Measurements from ENCODE around the gene ROBO1. TPM values are rescaled to one million over a fixed set of nuclear protein-coding genes. Genes with fewer than 3 reads are reported as not detected.
"Not testable (repeated sequence)": the region's sequence is repeated elsewhere in the genome, so short reads cannot be mapped to it uniquely, and the experiment has no call there.

ROBO1 gene
- total RNA-seq, 1 experiment from 2014 or later: 0.54 TPM

DNA sequence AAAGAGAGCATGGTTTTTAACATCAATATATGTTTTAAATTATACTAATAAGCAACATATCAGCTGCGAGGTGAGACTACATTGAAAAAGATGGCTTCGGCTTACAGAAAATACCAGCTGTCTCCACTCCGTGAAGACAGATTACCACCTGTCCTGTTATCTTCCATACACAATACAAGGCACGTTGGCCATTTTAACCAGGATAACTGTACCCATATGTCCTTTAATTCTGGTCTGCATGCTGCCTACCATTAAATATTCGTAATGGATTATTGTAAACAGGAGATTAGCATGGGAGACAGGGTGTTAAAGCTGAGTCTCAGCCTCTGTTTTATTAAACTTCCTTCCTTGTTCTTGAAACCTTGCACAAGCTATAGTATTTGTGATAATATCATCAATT is 855.5 kb downstream of the ROBO1 start:
- no peak for DNase-seq (ENCODE audit: low read depth)
- in situ Hi-C loops (cut with HindIII; ENCODE audit: low pct_unique_long_range_greater_than_20kb, low sequenced_read_pairs): no loop called here

DNA sequence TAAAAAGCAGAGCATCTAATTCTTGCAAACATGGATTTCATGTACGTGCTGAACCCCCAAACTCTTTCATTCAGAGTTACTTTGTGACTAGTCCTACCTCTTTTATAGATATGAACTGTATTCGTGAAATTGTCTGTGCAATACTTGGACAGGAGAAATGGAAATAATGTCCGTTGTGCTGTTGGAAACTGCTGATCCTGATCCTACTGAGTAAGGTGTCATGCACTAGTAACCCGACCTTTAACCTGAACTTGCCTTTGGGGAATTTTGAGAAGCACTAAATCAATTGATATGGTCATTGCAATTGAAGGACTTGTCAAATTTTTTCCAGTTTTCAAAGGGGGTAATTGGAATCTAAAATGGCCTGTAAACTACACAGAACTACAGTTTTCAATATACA is 856.4 kb downstream of the ROBO1 start:
- DNase-seq (ENCODE audit: low read depth): no peak
- in situ Hi-C loops (cut with HindIII; ENCODE audit: low pct_unique_long_range_greater_than_20kb, low sequenced_read_pairs): no loop called here

DNA sequence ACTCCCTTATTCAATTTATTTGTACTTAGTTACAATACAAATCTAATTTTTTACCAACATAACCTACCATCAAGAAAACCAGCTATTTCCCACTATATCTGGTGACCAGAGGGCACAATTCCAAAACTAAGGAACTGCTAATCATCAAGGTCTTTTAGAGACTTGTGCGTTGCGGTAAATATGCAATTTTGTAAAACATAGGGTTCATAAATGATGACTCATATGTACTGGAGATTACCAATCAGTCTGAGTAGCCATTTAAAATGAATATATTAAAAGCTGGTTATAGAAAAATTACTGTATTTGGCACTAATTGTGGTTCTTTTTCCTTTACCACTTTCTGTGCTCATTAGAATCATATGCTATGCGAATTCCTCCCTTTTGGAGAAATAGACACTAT is 859.6 kb downstream of the ROBO1 start:
- in situ Hi-C loops (cut with HindIII; ENCODE audit: low pct_unique_long_range_greater_than_20kb, low sequenced_read_pairs): no loop called here

DNA sequence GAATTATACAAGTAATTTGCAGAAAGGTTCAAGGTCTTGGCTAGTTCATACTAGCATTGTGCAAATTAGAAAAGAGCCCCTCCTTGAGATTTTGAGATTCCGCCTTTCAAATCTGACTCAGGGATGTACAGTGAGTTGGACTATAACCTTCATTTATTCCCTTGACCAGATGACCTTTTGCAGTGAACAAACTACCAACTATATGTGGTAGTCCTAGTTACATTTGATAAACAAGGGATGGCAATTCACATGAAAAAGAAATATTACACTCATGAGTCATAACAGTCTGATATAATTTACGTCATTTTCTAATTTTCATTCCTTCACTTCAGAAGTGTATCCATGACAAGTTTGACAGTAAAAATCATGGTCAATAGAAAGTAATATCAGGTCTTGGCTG is 860.4 kb downstream of the ROBO1 start:
- DNase-seq (ENCODE audit: low read depth): no peak
- in situ Hi-C loops (cut with HindIII; ENCODE audit: low pct_unique_long_range_greater_than_20kb, low sequenced_read_pairs): no loop called here

More for the DNA sequence above, 859.6 kb downstream of the ROBO1 start:
- no peak for DNase-seq (ENCODE audit: low read depth)

DNA sequence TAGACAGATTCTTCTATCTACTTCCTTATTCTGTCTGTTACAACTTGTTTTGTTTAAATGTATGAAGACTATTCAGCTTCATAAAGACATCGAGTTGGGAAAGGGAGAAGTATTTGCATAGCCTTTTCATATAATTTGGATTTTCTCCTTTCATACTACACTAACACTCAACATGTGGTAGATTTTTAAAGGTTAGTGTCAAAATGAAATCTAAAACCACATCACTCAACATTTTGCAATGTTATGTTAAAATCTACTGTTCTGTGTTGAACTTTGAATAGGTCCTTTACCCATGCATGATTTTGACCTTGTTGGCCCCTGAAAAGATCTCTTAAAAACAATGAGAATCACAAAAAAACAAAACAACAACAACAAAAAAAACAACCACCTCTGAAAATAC is 860.9 kb downstream of the ROBO1 start:
- no peak for DNase-seq (ENCODE audit: low read depth)

DNA sequence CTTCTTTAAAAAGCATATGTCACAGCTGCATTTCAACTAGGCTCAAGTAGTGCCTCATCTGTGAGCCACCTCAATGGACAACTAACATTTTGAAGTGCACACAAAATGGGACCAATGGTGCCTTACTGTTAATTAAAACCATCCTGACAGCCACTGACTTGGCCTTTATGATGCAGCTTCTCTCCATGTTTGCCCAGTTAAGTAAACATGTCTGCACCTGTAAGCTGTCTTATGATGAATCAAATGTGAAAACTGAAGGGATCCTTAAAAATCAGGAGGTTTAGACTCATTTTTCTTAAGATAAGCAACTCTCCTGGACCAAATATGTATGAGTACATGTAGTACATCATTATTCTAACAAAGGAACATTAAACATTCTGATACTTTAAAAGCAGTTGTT is 861.6 kb downstream of the ROBO1 start:
- in situ Hi-C loops (cut with HindIII; ENCODE audit: low pct_unique_long_range_greater_than_20kb, low sequenced_read_pairs): no loop called here
- DNase-seq (ENCODE audit: low read depth): no peak

More for the DNA sequence above, 860.9 kb downstream of the ROBO1 start:
- in situ Hi-C loops (cut with HindIII; ENCODE audit: low pct_unique_long_range_greater_than_20kb, low sequenced_read_pairs): no loop called here

DNA sequence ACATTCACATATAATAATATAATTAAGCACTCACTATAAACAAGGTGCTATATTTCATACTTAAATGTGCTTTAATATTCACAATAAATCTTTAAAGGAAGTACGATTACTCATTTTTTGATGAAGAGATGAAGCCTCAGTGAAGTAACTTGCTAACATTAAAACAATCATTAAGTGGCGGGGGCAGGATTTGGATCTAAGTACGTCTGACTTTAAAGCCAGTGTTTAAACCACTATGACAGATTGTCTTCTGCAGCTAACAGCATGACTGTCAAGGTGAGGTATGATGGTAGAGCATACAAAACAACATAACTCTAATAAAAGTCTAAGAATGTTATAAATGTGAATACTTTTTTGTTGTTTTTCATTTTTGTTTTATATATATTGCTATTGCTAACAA is 862.1 kb downstream of the ROBO1 start:
- in situ Hi-C loops (cut with HindIII; ENCODE audit: low pct_unique_long_range_greater_than_20kb, low sequenced_read_pairs): no loop called here
- no peak for DNase-seq (ENCODE audit: low read depth)

DNA sequence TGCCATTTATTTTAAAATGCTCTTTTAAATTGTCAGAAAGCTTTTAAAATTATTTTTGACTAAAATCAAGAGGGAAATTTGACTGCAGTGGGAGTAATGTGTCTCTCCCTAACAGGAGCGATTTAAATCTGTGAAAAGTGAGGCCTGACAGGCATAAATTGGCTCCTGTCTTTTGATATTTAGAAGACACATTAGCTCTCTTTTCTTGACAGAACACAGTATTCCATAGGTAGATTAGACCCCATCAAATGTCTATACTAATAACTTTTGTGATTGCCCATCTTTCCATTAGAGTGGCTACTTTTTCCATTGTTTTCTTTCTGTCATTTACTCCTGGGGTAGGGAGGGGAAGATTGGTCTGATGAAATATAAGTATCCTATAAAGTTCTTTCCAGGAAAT is 866.3 kb downstream of the ROBO1 start:
- in situ Hi-C loops (cut with HindIII; ENCODE audit: low pct_unique_long_range_greater_than_20kb, low sequenced_read_pairs): no loop called here
- DNase-seq (ENCODE audit: low read depth): no peak

DNA sequence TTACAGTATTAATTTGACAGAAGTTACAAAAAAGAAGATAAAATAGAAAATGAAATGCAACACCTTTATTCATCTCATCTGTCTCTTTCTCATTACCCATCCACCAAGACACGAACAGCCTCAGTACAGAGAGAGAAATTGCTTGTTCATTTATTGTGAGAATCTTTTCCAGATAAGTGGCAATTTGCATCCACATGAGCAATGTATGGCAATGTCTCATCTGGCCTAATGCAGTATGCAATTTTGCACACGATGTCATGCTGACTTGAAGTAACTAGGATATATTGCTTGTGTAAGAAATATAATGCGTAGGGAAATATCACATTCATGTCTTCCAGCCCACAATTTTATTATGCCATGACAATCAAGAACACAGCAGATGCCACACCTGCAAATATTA is 866.9 kb downstream of the ROBO1 start:
- in situ Hi-C loops (cut with HindIII; ENCODE audit: low pct_unique_long_range_greater_than_20kb, low sequenced_read_pairs): no loop called here
- no peak for DNase-seq (ENCODE audit: low read depth)

DNA sequence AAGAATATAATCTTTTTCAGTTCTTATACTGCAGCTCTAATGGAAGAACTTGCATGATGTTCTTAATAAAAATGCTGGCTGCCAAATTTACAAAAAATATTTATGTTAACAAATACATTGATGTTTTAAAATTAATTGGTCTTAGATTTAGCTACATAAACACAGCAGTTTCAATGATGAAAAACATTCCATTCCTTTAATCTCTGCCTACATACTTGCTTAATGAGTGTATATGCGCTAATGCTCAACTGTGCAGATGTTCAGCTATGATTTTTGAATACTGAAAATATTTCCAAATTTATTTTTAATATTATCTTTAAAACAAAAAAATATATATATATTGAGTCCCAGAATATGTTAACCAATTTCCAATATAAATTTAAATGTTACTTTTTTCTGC is 867.4 kb downstream of the ROBO1 start:
- no peak for DNase-seq (ENCODE audit: low read depth)
- in situ Hi-C loops (cut with HindIII; ENCODE audit: low pct_unique_long_range_greater_than_20kb, low sequenced_read_pairs): no loop called here

DNA sequence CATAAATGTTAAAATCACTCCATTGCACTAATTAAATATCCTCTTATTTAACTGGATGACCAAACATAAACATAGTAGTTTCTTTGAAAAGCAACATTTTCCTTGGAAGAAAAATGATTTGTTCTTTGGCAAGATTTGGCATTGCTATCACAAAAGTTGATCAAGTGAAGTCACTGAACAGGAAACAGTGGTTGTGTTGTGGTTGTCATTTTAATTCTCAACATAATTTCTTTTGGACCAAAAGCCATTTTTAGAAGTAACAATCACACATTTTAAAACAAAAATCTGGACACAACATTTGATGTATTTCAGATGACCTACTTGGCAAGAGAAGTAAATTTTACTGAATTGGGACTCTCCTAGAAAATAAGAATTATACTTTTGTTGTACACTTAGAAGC is 872.3 kb downstream of the ROBO1 start:
- DNase-seq (ENCODE audit: low read depth): no peak
- in situ Hi-C loops (cut with HindIII; ENCODE audit: low pct_unique_long_range_greater_than_20kb, low sequenced_read_pairs): no loop called here

DNA sequence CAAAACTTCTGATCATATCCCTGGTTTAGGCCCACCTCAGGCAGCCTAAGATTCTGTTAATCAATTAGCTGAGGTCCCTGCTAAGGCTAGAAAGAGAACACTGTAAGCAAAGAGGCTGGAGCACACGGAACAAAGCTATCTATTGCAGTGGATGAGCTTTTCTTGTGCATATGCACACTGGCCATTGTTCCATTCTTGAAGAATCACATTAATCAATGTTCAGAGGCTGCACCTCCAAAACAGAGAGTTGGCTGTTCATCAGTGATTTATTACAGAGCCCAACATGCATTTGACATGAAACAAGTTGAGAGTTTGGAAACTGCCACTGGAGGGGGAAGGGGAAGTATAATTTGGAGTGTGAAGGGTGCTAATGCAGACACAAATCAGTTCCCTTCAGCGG is 873.0 kb downstream of the ROBO1 start:
- in situ Hi-C loops (cut with HindIII; ENCODE audit: low pct_unique_long_range_greater_than_20kb, low sequenced_read_pairs): no loop called here
- no peak for DNase-seq (ENCODE audit: low read depth)

DNA sequence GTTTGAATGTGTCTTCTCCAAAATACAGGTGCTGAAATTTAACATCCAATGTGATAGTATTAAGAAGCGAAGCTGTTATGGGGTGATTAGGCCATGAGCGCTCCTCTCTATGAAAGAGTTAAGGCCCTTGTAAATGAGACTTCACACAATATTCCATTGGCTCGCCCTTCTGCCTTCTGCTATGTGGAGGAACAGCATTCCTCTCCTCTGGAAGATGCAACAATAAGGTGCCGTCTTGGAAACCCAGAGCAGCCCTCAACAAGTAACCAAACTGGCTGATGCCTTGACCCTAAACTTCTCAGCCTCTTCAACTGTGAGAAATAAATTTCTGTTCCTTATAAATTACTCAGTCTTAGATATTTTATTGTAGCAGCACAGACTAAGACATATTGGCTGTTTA is 874.6 kb downstream of the ROBO1 start:
- in situ Hi-C loops (cut with HindIII; ENCODE audit: low pct_unique_long_range_greater_than_20kb, low sequenced_read_pairs): no loop called here
- DNase-seq (ENCODE audit: low read depth): no peak

DNA sequence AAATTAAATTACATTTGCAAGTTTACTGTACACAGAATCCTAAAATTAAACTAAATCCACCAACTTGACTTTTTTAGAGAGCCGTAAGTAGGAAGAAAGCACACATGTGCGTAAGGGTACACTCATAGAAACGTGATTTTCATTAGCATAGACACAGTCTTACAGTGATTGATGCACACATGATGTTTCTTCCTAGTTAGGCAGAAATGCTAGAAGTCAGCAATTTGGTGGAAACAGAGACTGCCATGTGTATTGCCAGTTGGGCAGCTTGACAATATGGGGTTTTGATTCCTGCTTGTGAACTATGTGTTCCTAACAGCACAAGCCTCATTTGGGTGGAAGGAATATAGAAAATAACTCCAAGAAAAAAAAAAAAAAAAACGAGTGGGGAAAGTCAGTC is 878.5 kb downstream of the ROBO1 start:
- in situ Hi-C loops (cut with HindIII; ENCODE audit: low pct_unique_long_range_greater_than_20kb, low sequenced_read_pairs): no loop called here
- DNase-seq (ENCODE audit: low read depth): no peak

DNA sequence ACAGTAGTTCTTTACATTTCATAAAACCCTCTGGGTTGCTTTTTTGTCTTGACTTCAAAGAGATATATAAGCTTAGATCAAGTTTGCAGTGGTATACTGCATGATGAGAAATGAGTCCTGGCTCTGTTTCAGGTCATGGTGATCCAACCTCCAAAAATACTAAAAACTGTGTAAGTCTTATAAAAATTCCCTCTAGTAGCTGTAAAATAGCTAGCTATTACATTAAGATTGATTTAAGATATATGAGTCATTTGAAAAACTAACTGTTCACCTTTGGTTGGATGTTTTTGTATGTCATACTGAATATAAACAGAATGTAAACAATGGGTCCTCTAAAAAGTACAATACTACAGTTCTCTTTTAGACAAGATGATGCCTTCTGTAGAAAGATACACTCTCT is 879.2 kb downstream of the ROBO1 start:
- in situ Hi-C loops (cut with HindIII; ENCODE audit: low pct_unique_long_range_greater_than_20kb, low sequenced_read_pairs): no loop called here
- DNase-seq (ENCODE audit: low read depth): no peak

DNA sequence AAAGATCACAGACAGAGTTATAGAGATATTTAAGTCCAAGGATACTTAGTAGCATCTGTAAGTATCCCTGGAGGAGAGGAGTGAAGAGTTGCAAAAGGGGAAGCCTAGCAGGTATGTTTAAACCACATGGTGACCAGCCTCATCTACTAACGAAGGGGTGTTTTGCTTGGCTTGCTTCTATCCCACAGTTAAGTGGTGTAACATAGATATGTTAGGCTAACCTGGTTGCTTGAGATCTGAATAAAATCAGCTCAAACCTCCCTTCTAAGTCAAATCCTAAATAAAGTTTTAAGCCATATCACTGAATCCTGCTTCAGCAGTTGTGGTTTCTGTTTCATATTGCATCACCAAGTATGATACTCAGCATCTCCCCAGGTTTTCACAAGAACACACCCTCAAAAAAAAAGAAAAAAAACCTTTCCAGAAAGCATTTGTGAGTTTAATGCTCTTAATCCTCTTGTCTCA is 880.2 kb downstream of the ROBO1 start:
- no peak for DNase-seq (ENCODE audit: low read depth)
- in situ Hi-C loops (cut with HindIII; ENCODE audit: low pct_unique_long_range_greater_than_20kb, low sequenced_read_pairs): no loop called here

DNA sequence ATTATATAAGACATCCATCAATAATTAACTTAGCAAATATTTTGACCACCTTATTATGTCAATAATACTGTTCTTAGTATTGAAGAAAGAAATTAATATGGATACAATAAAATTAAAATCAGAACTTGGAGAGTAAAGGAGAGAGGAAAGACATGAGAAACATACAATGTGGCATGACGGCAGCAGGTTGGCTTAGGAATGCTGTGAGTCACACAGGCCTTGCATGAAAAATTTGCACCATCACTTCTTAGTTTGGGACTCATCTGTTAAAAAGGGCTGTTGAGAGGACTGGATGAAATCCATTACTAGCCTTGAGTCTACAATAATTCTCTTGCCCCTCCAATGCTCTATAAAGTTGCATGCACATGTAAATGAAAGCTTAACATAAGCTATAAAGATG is 880.8 kb downstream of the ROBO1 start:
- DNase-seq (ENCODE audit: low read depth): no peak
- in situ Hi-C loops (cut with HindIII; ENCODE audit: low pct_unique_long_range_greater_than_20kb, low sequenced_read_pairs): no loop called here

DNA sequence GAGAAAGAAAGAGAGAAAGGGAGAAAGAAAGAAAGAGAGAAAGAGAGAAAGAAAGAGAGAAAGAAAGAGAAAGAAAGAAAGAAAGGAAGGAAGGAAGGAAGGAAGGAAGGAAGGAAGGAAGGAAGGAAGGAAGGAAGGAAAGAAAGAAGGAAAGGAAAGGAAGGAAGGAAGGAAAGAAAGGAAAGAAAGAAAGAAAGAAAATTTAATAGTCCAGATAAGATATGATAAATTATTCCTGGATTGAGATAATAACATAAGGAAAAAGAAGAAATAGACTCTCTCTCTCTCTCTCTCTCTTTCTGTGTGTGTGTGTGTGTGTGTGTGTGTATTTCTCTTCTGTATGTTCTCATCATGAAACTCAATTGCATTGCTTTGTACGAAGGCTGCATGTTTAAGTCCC is 883.2 kb downstream of the ROBO1 start:
- DNase-seq (ENCODE audit: low read depth); in situ Hi-C loops (cut with HindIII; ENCODE audit: low pct_unique_long_range_greater_than_20kb, low sequenced_read_pairs): not testable (repeated sequence)

DNA sequence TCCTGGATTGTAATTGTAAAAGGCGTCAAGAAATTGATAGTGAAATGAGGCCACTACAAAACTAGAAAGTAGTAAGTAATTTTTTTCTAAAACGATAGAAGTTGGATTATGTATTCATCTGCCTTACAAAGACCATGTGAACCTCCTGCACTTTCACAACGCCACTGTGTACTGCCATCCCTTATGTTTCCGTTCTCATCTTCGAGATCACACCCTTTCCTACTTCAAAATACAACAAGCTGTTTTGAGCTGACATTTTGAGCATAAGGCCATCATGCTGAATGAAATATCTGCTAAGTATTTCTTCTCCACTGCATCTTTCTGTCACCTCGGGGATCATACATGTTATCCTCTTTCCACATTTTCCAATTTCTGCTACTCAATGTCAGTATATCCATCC is 885.5 kb downstream of the ROBO1 start:
- in situ Hi-C loops (cut with HindIII; ENCODE audit: low pct_unique_long_range_greater_than_20kb, low sequenced_read_pairs): no loop called here

DNA sequence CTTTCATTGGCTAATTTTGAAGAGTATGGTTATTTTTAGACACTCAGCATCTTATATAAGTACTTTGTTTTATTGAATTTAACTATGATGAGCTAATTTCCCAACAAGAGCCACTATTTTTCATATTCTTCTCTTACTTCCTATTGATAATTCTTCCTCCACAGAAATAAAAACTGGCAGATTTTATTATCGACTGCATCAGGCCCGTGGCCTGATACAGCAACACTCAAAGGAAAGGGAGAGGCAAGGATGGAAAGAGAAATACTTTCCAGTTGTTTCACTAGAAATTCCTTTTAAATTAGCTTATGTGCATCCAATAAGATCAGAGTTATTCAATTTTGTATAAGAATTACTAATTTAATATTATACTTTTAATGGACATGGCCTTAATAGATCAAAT is 886.3 kb downstream of the ROBO1 start:
- DNase-seq (ENCODE audit: low read depth): no peak
- in situ Hi-C loops (cut with HindIII; ENCODE audit: low pct_unique_long_range_greater_than_20kb, low sequenced_read_pairs): no loop called here

More for the DNA sequence above, 885.5 kb downstream of the ROBO1 start:
- no peak for DNase-seq (ENCODE audit: low read depth)

Measured in Caki2 (cell line).